Stimulated activated CD4-positive, alpha-beta T cell treated with anti-CD3 and anti-CD28 coated beads, Interleukin-2, amount 100 ng/mL, for 48 hours (primary cell): ENCODE measurements around the gene CTSW.

Source experiments
- DNase-seq, 2 donors: peaks; one replicate each; pipeline ENCODE4 v3.0.0-alpha.2; 2020

CTSW gene

GRCh38 chr11:65868076-65868667, 11.5 kb upstream of the CTSW start:
- no peak for DNase-seq

- no peak for DNase-seq
Measured at GRCh38 chr11:65868907-65869306, 10.7 kb upstream of the CTSW start.

GRCh38 chr11:65869643-65870306, 9.9 kb upstream of the CTSW start:
- DNase-seq: no peak

GRCh38 chr11:65870307-65870658, 9.4 kb upstream of the CTSW start:
- DNase-seq: no peak

- no peak for DNase-seq
Measured at GRCh38 chr11:65870706-65871681, 8.6 kb upstream of the CTSW start.

- DNase-seq: no peak
Measured at GRCh38 chr11:65871811-65872548, 7.7 kb upstream of the CTSW start.

GRCh38 chr11:65872586-65873317, 6.9 kb upstream of the CTSW start, which contains the start of gene EFEMP2:
Gene EFEMP2 (minus strand): TSS chr11:65872800. CDS start chr11:65872354, 446 bp downstream.
- no peak for DNase-seq

GRCh38 chr11:65873318-65874156, 6.1 kb upstream of the CTSW start:
- peak; percentile 98 to 99 for DNase-seq

- DNase-seq: no peak
Measured at GRCh38 chr11:65880027-65880426, 390 bp downstream of the CTSW start.

- DNase-seq: no peak
Measured at GRCh38 chr11:65880844-65881421, 1.3 kb downstream of the CTSW start.

GRCh38 chr11:65882120-65883057, 2.8 kb downstream of the CTSW start:
- no peak for DNase-seq

- no peak for DNase-seq
Measured at GRCh38 chr11:65883058-65883761, 3.6 kb downstream of the CTSW start.

GRCh38 chr11:65883786-65884715, 4.4 kb downstream of the CTSW start:
- DNase-seq: no peak

- peak; percentile 80 to 85 for DNase-seq
Measured at GRCh38 chr11:65884716-65885092, 5.1 kb downstream of the CTSW start.

- DNase-seq: no peak
Measured at GRCh38 chr11:65885231-65885630, 5.6 kb downstream of the CTSW start.

GRCh38 chr11:65885808-65886536, 6.3 kb downstream of the CTSW start:
- no peak for DNase-seq
